Measurements from ENCODE around the gene OR5H14. TPM values are rescaled to one million over a fixed set of nuclear protein-coding genes. Genes with fewer than 3 reads are reported as not detected.

The OR5H14 gene
- total RNA-seq, 1 experiment from 2014 or later: not detected

DNA sequence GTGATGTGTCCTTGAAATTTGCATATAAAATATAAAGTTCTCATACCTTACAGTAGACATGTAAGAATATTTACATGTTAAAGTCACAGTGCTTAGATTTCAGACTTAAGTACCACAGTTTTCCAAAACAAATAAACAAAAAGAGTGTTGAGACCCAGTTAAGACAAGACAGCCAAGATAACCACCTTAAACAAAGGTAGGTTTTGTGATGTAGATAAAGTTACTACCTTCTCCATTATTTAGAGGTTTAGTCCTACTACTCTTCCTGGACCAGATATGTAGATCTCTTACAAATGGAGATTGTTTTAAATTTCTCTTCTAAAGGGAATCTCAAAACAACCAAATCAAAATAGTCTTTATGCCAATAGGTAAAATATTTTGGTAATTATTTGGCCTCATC lies 34.9 kb downstream of the OR5H14 start:
- Histone ChIP-seq H3K4me1 (ENCODE audit: control insufficient read depth, insufficient read depth, low read length) (no peaks in the 10 kb centered on the region), H3K9me3 (ENCODE audit: control insufficient read depth, insufficient read depth, low read depth, low read length) (no peaks in the 10 kb centered on the region), H3K4me3 (ENCODE audit: low read depth in 2 of 2, low read length in 2 of 2) (no peak overlapping the region), H3K27ac (ENCODE audit: low read length) (no peak overlapping the region), H3K36me3 (ENCODE audit: control insufficient read depth, insufficient read depth, low read length) (no peaks in the 10 kb centered on the region), H3K27me3 (ENCODE audit: control insufficient read depth, insufficient read depth, low read length) (no peaks in the 10 kb centered on the region)
- no TSS peak for BruUV-seq (replicated peaks)
- DNase-seq (ENCODE audit: low read depth, low spot score) (no peak), ATAC-seq (no peak)
- in situ Hi-C loops (cut with HindIII; ENCODE audit: low pct_unique_long_range_greater_than_20kb, low sequenced_read_pairs) (no loop called here), intact Hi-C loops (cut with micrococcal nuclease; ENCODE audit: unreplicated experiment) (loop anchor here (2.0 kb wide), 1 partner anchor 41 kb away; no protein-coding TSS in a partner anchor)
- ChIA-PET POLR2A (no interaction called here), CTCF (no interaction called here)
- TF ChIP-seq POLR2AphosphoS5 (IDR thresholded peaks at IDR 0.05; ENCODE audit: low read depth, low read length): no peak
- TF ChIP-seq, protein P1, sequence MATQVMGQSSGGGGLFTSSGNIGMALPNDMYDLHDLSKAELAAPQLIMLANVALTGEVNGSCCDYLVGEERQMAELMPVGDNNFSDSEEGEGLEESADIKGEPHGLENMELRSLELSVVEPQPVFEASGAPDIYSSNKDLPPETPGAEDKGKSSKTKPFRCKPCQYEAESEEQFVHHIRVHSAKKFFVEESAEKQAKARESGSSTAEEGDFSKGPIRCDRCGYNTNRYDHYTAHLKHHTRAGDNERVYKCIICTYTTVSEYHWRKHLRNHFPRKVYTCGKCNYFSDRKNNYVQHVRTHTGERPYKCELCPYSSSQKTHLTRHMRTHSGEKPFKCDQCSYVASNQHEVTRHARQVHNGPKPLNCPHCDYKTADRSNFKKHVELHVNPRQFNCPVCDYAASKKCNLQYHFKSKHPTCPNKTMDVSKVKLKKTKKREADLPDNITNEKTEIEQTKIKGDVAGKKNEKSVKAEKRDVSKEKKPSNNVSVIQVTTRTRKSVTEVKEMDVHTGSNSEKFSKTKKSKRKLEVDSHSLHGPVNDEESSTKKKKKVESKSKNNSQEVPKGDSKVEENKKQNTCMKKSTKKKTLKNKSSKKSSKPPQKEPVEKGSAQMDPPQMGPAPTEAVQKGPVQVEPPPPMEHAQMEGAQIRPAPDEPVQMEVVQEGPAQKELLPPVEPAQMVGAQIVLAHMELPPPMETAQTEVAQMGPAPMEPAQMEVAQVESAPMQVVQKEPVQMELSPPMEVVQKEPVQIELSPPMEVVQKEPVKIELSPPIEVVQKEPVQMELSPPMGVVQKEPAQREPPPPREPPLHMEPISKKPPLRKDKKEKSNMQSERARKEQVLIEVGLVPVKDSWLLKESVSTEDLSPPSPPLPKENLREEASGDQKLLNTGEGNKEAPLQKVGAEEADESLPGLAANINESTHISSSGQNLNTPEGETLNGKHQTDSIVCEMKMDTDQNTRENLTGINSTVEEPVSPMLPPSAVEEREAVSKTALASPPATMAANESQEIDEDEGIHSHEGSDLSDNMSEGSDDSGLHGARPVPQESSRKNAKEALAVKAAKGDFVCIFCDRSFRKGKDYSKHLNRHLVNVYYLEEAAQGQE (IDR thresholded peaks at IDR 0.05; ENCODE audit: insufficient read depth in 1 of 2, low read depth in 2 of 2, low read length in 1 of 2): no peak
- TF ChIP-seq CTCF (IDR thresholded peaks at IDR 0.05): no peak
- no peak for TF ChIP-seq TCF7L2 (IDR thresholded peaks at IDR 0.05; ENCODE audit: low read depth, low read length)
- TF ChIP-seq SIN3A (IDR thresholded peaks at IDR 0.05; ENCODE audit: borderline replicate concordance, insufficient read depth, low read depth, low read length): no peak

DNA sequence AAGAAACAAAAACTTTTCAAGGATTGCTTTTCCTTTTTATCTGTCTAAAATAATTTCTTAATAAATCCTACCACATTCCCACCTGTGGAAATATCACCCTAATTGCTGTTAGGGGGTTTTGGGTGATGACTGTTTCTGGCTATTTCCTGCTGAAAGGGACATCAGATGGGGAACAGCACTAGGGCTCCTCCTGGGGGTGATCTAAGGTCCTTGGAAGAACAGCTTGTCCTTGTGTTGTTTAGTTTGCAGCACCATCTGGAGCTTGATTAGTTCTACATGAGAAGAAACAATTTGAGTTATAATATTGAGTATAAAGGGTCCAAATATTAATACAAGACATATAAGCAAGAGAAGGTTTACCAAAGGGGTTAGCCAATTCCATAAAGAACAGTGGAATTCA lies 37.9 kb downstream of the OR5H14 start:
- DNase-seq (ENCODE audit: low read depth, low spot score): no peak
- POLR2A ChIA-PET: no interaction called here
- ATAC-seq: no peak

More for the DNA sequence above, 37.9 kb downstream of the OR5H14 start:
- H3K4me1 ChIP-seq (ENCODE audit: control insufficient read depth, insufficient read depth, low read length): no peaks in the 10 kb centered on the region
- no peaks in the 10 kb centered on the region for H3K27me3 ChIP-seq (ENCODE audit: control insufficient read depth, insufficient read depth, low read length)
- TF ChIP-seq POLR2AphosphoS5 (IDR thresholded peaks at IDR 0.05; ENCODE audit: low read depth, low read length) (no peak), SIN3A (IDR thresholded peaks at IDR 0.05; ENCODE audit: borderline replicate concordance, insufficient read depth, low read depth, low read length) (no peak), CTCF (IDR thresholded peaks at IDR 0.05) (peak; percentile 31; the same call in 1 of the 2 replicates), TCF7L2 (IDR thresholded peaks at IDR 0.05; ENCODE audit: low read depth, low read length) (no peak)
- TF ChIP-seq, protein P1 (IDR thresholded peaks at IDR 0.05; ENCODE audit: insufficient read depth in 1 of 2, low read depth in 2 of 2, low read length in 1 of 2): no peak
- intact Hi-C loops (cut with micrococcal nuclease; ENCODE audit: unreplicated experiment) (no loop called here), in situ Hi-C loops (cut with HindIII; ENCODE audit: low pct_unique_long_range_greater_than_20kb, low sequenced_read_pairs) (no loop called here)
- BruUV-seq (replicated peaks): no TSS peak
- H3K36me3 ChIP-seq (ENCODE audit: control insufficient read depth, insufficient read depth, low read length): no peaks in the 10 kb centered on the region
- no peak overlapping the region for H3K27ac ChIP-seq (ENCODE audit: low read length)
- H3K4me3 ChIP-seq (ENCODE audit: low read depth in 2 of 2, low read length in 2 of 2): no peak overlapping the region
- H3K9me3 ChIP-seq (ENCODE audit: control insufficient read depth, insufficient read depth, low read depth, low read length): no peaks in the 10 kb centered on the region
- CTCF ChIA-PET: no interaction called here
